Karpas-422 (cell line): ENCODE data around the gene RFK. TPM values are rescaled to one million over a fixed set of nuclear protein-coding genes. Genes with fewer than 3 reads are reported as not detected.
A peak's percentile ranks its signal among the peaks of the same experiment; 100 is the strongest.

ENCODE experiments used
- DNase-seq: peaks from one replicate; pipeline ENCODE4 v3.0.0-alpha.2; 2015
- H2AFZ ChIP-seq: fragments of 200-600 bp; sonication (generic); 2 replicates; pipeline ENCODE4 v1.6.1; 2014; ENCODE audit warnings: antibody characterized with exemption, low read length, mixed read lengths
- H3K27ac ChIP-seq: fragments of 200-600 bp; sonication (generic); 2 replicates; pipeline ENCODE4 v1.5.1; 2014; ENCODE audit warnings: mild to moderate bottlenecking, low read length, moderate library complexity
- H3K27me3 ChIP-seq: fragments of 200-600 bp; sonication (generic); 2 replicates; pipeline ENCODE4 v1.6.1; 2014; ENCODE audit warnings: low read length, mixed read lengths
- H3K36me3 ChIP-seq: fragments of 200-600 bp; sonication (generic); 2 replicates; pipeline ENCODE4 v1.6.1; 2014; ENCODE audit warnings: low read length, mixed read lengths; ENCODE audit not compliant: insufficient read depth
- H3K4me1 ChIP-seq: fragments of 200-600 bp; sonication (generic); 2 replicates; pipeline ENCODE4 v1.6.1; 2014; ENCODE audit warnings: mild to moderate bottlenecking, low read length, mixed read lengths
- H3K4me2 ChIP-seq: fragments of 200-600 bp; sonication (generic); 2 replicates; pipeline ENCODE4 v1.6.1; 2014; ENCODE audit warnings: low read length, low read depth, mild to moderate bottlenecking; ENCODE audit not compliant: poor library complexity, severe bottlenecking
- H3K4me3 ChIP-seq: fragments of 200-600 bp; sonication (generic); 2 replicates; pipeline ENCODE4 v1.5.1; 2014; ENCODE audit warnings: mild to moderate bottlenecking, antibody characterized with exemption, low read length, mixed read lengths
- H3K79me2 ChIP-seq: fragments of 200-600 bp; sonication (generic); 2 replicates; pipeline ENCODE4 v1.6.1; 2014; ENCODE audit warnings: mild to moderate bottlenecking, low read length, mixed read lengths
- H3K9ac ChIP-seq: fragments of 200-600 bp; sonication (generic); 2 replicates; pipeline ENCODE4 v1.6.0; 2014; ENCODE audit warnings: low read length
- H3K9me2 ChIP-seq: fragments of 200-600 bp; sonication (generic), shearing (Covaris generic); replicated peaks from 2 replicates; pipeline ENCODE4 v1.6.0; 2014; ENCODE audit warnings: mild to moderate bottlenecking, low read length, moderate library complexity; ENCODE audit not compliant: insufficient read depth
- H3K9me3 ChIP-seq: fragments of 300-700, 200-600 bp; sonication (generic); 2 replicates; pipeline ENCODE4 v1.6.1; 2014; ENCODE audit warnings: low read length, mixed read lengths
- H4K20me1 ChIP-seq: fragments of 200-600 bp; sonication (generic); 2 replicates; pipeline ENCODE4 v1.6.1; 2014; ENCODE audit warnings: mild to moderate bottlenecking, antibody characterized with exemption, low read length, low read depth; ENCODE audit not compliant: insufficient read depth
- total RNA-seq: library from RNA; depleted of rRNA; stranded (reverse); fragments of >200 nt; shearing (Covaris generic); gene quantifications from 2 replicates; pipeline ENCODE4 v1.2.3, GENCODE V29; 2014; ENCODE audit warnings: low replicate concordance

The RFK gene
- total RNA-seq, 1 experiment from 2014 or later, result 29.3 TPM

DNA sequence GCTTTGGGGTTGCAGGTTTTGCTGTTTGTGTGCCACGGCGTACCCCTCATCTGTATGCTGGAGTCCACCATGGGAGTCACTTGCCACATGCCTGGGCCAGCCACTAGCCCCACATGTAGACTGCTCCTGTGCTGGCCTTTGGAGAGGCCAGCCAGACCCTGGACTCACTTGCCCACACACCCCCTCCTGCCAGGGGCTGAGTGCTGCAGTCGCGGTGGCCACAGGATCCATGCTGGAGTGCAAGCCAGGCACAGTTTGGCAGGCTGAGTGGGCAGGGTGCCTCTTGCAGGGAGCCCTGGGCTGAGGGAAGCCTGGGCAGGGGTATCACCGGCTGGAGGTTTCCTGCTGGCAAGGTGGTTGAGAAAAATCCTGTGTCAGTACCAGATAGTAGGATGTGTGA lies 39.2 kb upstream of the RFK start:
- H3K27ac ChIP-seq, result no peak overlapping the region
- H4K20me1 ChIP-seq, result no peaks in the 10 kb centered on the region
- H3K9me2 ChIP-seq, result no peaks in the 10 kb centered on the region
- H2AFZ ChIP-seq, result no peak overlapping the region
- no peaks in the 10 kb centered on the region for H3K79me2 ChIP-seq
- H3K36me3 ChIP-seq, result no peaks in the 10 kb centered on the region
- H3K9me3 ChIP-seq, result no peaks in the 10 kb centered on the region
- no peaks in the 10 kb centered on the region for H3K27me3 ChIP-seq
- no peak overlapping the region for H3K9ac ChIP-seq
- no peak overlapping the region for H3K4me3 ChIP-seq
- DNase-seq, result no peak
- H3K4me2 ChIP-seq, result no peak overlapping the region
- H3K4me1 ChIP-seq, result no peaks in the 10 kb centered on the region

DNA sequence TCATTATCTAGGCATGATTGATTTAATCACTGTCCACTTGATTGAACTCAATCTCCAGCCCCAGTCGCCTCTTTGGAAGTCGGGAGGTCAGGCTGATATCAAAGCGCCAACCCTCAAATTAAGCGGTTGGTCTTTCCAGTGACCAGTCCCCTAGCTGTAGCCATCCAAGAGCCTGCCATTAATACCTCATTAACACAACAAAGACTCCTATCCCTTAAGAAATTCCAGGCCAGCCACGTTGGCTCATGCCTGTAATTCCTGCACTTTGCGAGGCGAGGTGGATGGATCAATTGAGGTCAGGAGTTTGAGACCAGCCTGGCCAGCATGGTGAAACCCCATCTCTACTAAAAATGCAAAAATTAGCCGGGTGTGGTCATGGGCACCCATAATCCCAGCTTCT lies 37.4 kb upstream of the RFK start:
- Histone ChIP-seq H3K9me3 (no peaks in the 10 kb centered on the region), H3K36me3 (no peaks in the 10 kb centered on the region), H3K27me3 (no peaks in the 10 kb centered on the region), H3K4me2 (no peak overlapping the region), H4K20me1 (no peaks in the 10 kb centered on the region), H3K4me1 (no peaks in the 10 kb centered on the region), H3K79me2 (no peaks in the 10 kb centered on the region), H2AFZ (no peak overlapping the region), H3K27ac (no peak overlapping the region), H3K4me3 (no peak overlapping the region), H3K9me2 (no peaks in the 10 kb centered on the region), H3K9ac (no peak overlapping the region)
- no peak for DNase-seq

DNA sequence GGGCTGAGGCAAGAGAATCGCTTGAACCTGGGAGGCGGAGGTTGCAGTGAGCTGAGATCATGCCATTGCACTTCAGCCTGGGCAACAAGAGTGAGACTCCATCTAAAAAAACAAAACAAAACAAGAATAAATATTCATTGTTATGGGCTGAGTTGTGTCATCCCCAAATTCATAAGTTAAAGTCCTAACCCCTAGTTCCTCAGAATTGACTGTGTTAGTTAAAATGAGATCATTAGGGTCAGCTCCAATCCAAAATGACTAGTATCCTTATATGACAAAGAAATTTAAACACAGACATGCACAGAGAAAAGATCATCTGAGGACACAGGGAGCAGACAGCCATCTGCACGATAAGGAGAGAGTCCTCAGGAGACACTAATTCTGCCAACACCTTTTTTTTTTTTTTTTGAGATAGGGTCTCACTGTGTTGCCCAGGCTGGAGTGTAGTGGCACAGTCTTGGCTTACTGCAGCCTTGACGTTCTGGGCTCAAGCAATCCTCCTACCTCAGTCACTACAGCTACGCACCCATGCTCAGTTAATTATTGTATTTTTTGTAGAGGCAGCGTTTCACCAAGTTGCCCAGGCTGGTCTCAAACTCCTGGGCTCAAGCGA lies 32.7 kb upstream of the RFK start:
- no peak overlapping the region for H3K4me2 ChIP-seq
- H3K4me3 ChIP-seq, result no peak overlapping the region
- H4K20me1 ChIP-seq, result no peaks in the 10 kb centered on the region
- no peaks in the 10 kb centered on the region for H3K9me3 ChIP-seq
- no peaks in the 10 kb centered on the region for H3K79me2 ChIP-seq
- no peak overlapping the region for H2AFZ ChIP-seq
- H3K27ac ChIP-seq, result no peak overlapping the region
- DNase-seq, result no peak
- H3K9ac ChIP-seq, result no peak overlapping the region
- H3K36me3 ChIP-seq, result no peaks in the 10 kb centered on the region
- H3K9me2 ChIP-seq, result no peaks in the 10 kb centered on the region
- H3K4me1 ChIP-seq, result no peaks in the 10 kb centered on the region
- no peaks in the 10 kb centered on the region for H3K27me3 ChIP-seq

DNA sequence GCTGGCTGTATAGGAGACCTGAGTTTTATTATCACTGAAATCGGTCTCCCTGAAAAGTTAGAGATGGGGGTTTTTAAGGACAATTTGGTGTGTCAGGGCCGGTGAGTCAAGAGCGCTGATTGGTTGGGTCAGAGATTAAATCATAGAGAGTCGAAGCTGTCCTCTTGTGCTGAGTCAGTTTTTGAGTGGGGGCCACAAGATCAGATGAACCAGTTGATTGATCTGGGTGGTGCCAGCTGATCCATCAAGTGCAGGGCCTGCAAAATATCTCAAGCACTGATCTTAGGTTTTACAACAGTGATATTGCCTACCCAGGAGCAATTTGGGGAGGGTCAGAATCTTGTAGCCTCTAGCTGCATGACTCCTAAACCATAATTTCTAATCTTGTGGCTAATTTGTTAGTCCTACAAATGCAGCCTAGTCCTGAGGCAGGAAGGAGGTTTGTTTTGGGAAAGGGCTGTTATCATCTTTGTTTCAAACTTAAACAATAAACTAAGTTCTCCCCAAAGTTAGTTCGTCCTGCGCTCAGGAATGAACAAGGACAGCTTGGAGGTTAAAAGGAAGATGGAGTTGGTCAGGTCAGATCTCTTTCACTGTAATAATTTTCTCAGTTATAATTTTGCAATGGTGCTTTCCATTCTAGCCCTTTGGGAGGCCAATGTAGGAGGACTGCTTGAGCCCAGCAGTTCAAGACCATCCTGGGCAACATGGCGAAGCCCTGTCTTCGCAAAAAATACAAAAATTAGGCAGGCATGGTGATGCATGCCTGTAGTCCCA lies 31.6 kb upstream of the RFK start:
- H3K27ac ChIP-seq, result no peak overlapping the region
- H3K9me3 ChIP-seq, result no peaks in the 10 kb centered on the region
- no peaks in the 10 kb centered on the region for H3K36me3 ChIP-seq
- H3K9ac ChIP-seq, result no peak overlapping the region
- DNase-seq, result no peak
- H3K4me2 ChIP-seq, result no peak overlapping the region
- H3K4me1 ChIP-seq, result no peaks in the 10 kb centered on the region
- H4K20me1 ChIP-seq, result no peaks in the 10 kb centered on the region
- no peaks in the 10 kb centered on the region for H3K9me2 ChIP-seq
- H2AFZ ChIP-seq, result no peak overlapping the region
- H3K27me3 ChIP-seq, result no peaks in the 10 kb centered on the region
- no peak overlapping the region for H3K4me3 ChIP-seq
- no peaks in the 10 kb centered on the region for H3K79me2 ChIP-seq

GRCh38 chr9:76424491-76424890 lies 30.3 kb upstream of the RFK start:
- DNase-seq, result no peak
- Histone ChIP-seq H3K4me2 (no peak overlapping the region), H3K79me2 (no peaks in the 10 kb centered on the region), H3K9me3 (no peaks in the 10 kb centered on the region), H3K9ac (no peak overlapping the region), H4K20me1 (no peaks in the 10 kb centered on the region), H2AFZ (no peak overlapping the region), H3K4me3 (no peak overlapping the region), H3K4me1 (no peaks in the 10 kb centered on the region), H3K27ac (no peak overlapping the region), H3K36me3 (no peaks in the 10 kb centered on the region), H3K27me3 (no peaks in the 10 kb centered on the region), H3K9me2 (no peaks in the 10 kb centered on the region)

DNA sequence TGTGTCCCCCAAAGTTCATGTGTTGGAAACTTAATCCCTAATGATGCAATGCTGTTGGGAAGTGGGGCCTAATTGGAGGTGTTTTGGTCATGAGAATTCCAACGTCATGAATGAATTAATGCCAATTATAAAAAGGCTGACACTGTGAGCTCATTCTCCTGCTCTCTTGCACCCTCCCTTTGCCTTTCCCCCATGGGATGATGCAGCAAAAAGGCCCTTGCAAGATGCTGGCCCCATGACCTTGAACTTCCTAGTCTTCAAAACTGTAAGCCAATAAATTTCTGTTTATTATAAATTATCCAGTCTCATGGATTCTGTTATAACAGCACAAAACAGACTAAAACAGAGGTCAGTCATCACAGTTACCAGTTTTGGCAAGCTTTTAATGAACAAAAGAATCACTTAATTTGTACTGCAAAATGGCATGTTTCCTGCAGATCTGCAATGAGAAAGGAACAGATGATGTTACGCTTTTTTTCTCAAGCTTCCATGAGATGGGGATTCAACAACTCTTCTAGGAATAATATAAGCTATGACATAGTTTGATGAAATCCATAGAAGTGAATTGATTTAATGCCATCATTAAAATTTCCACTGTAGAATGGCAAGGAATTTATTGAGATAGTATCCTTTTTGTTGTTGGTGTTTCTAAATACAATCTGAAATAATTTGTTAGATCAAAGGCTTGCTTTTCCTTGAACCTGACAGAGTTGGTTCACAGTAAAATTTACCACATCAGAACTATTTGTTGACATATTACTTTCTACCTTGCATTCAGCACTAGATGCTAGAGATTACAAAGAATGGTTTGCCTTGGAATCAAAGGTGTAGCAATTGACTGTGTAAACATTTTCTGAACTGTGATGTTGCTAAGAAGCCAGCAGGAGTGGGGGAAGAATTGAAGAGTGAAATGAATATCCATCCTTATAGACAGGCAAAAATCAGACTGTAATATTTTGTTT lies 29.3 kb upstream of the RFK start:
- Histone ChIP-seq H3K27ac (no peak overlapping the region), H3K79me2 (no peaks in the 10 kb centered on the region), H3K9me2 (no peaks in the 10 kb centered on the region), H4K20me1 (no peaks in the 10 kb centered on the region), H3K9me3 (no peaks in the 10 kb centered on the region), H3K4me3 (no peak overlapping the region), H2AFZ (no peak overlapping the region), H3K27me3 (no peaks in the 10 kb centered on the region), H3K36me3 (no peaks in the 10 kb centered on the region), H3K4me2 (no peak overlapping the region), H3K9ac (no peak overlapping the region), H3K4me1 (no peaks in the 10 kb centered on the region)
- DNase-seq, result no peak

GRCh38 chr9:76419782-76420380 lies 25.7 kb upstream of the RFK start:
- no peaks in the 10 kb centered on the region for H4K20me1 ChIP-seq
- no peaks in the 10 kb centered on the region for H3K9me3 ChIP-seq
- peak; percentile 66 for DNase-seq
- no peaks in the 10 kb centered on the region for H3K4me1 ChIP-seq
- H3K36me3 ChIP-seq, result no peaks in the 10 kb centered on the region
- no peak overlapping the region for H3K4me3 ChIP-seq
- no peak overlapping the region for H2AFZ ChIP-seq
- no peaks in the 10 kb centered on the region for H3K9me2 ChIP-seq
- no peaks in the 10 kb centered on the region for H3K79me2 ChIP-seq
- H3K4me2 ChIP-seq, result no peak overlapping the region
- H3K27me3 ChIP-seq, result no peaks in the 10 kb centered on the region
- no peak overlapping the region for H3K27ac ChIP-seq
- no peak overlapping the region for H3K9ac ChIP-seq

GRCh38 chr9:76417394-76417793 lies 23.2 kb upstream of the RFK start:
- Histone ChIP-seq H3K27ac (no peak overlapping the region), H4K20me1 (no peaks in the 10 kb centered on the region), H2AFZ (no peak overlapping the region)

More at GRCh38 chr9:76417394-76417793, 23.2 kb upstream of the RFK start:
- Histone ChIP-seq H3K9me3 (no peaks in the 10 kb centered on the region), H3K27me3 (no peaks in the 10 kb centered on the region), H3K4me2 (no peak overlapping the region), H3K36me3 (no peaks in the 10 kb centered on the region), H3K4me3 (no peak overlapping the region), H3K4me1 (no peaks in the 10 kb centered on the region), H3K79me2 (no peaks in the 10 kb centered on the region), H3K9me2 (no peaks in the 10 kb centered on the region), H3K9ac (no peak overlapping the region)
- DNase-seq, result no peak
